Loucy (cell line): ENCODE measurements around the gene OR13G1.

Source experiments
- H2AFZ ChIP-seq: fragments of 200-600 bp; sonication (generic); 2 replicates; pipeline ENCODE4 v1.6.0; 2016; ENCODE audit warnings: antibody characterized with exemption, mild to moderate bottlenecking, low read length, moderate library complexity
- H3F3A ChIP-seq: fragments of 200-600 bp; 2 replicates; pipeline ENCODE4 v1.6.0; 2016; ENCODE audit warnings: antibody characterized with exemption, low read depth, mild to moderate bottlenecking
- H3K27me3 ChIP-seq: fragments of 200-600 bp; sonication (generic); 2 replicates; pipeline ENCODE4 v1.6.1; 2014; ENCODE audit warnings: low read length, mild to moderate bottlenecking; ENCODE audit not compliant: insufficient read depth, poor library complexity, severe bottlenecking
- H3K36me3 ChIP-seq: fragments of 200-600 bp; sonication (generic); 2 replicates; pipeline ENCODE4 v1.6.1; 2016; ENCODE audit warnings: low read length; ENCODE audit not compliant: insufficient read depth
- H3K4me1 ChIP-seq: fragments of 200-600 bp; sonication (generic); 2 replicates; pipeline ENCODE4 v1.5.1; 2014; ENCODE audit warnings: low read length, mild to moderate bottlenecking; ENCODE audit not compliant: insufficient read depth, poor library complexity, severe bottlenecking
- H3K4me2 ChIP-seq: fragments of 200-600 bp; sonication (generic); 2 replicates; pipeline ENCODE4 v1.6.0; 2014; ENCODE audit warnings: antibody characterized with exemption, low read length, low read depth, mild to moderate bottlenecking; ENCODE audit not compliant: poor library complexity, severe bottlenecking
- H3K4me3 ChIP-seq: fragments of 200-600 bp; sonication (generic); 2 replicates; pipeline ENCODE4 v1.5.1; 2014; ENCODE audit warnings: low read length, mild to moderate bottlenecking, mixed read lengths; ENCODE audit not compliant: poor library complexity, severe bottlenecking
- H3K79me2 ChIP-seq: fragments of 200-600 bp; sonication (generic); 2 replicates; pipeline ENCODE4 v1.6.1; 2014; ENCODE audit warnings: low read length; ENCODE audit not compliant: insufficient read depth
- H3K9ac ChIP-seq: fragments of 200-600 bp; sonication (generic); 2 replicates; pipeline ENCODE4 v1.6.0; 2014; ENCODE audit warnings: mild to moderate bottlenecking, low read depth, low read length, moderate library complexity; ENCODE audit not compliant: poor library complexity, severe bottlenecking
- H3K9me2 ChIP-seq: fragments of 200-600 bp; sonication (generic); replicated peaks from 2 replicates; pipeline ENCODE4 v1.6.1; 2016; ENCODE audit warnings: low read depth, low read length, mixed read lengths
- H3K9me3 ChIP-seq: fragments of 200-600 bp; sonication (generic); 2 replicates; pipeline ENCODE4 v1.6.1; 2014; ENCODE audit warnings: mild to moderate bottlenecking, antibody characterized with exemption, low read length, low read depth; ENCODE audit not compliant: insufficient read depth
- H4K20me1 ChIP-seq: fragments of 200-600 bp; sonication (generic); 2 replicates; pipeline ENCODE4 v1.6.0; 2014; ENCODE audit warnings: antibody characterized with exemption, low read length, mild to moderate bottlenecking; ENCODE audit not compliant: insufficient read depth, poor library complexity, severe bottlenecking
- EZH2phosphoT487 ChIP-seq: fragments of 200-600 bp; IDR thresholded peaks from 2 replicates; pipeline ENCODE4 v1.6.1; 2018; ENCODE audit warnings: antibody characterized with exemption, mild to moderate bottlenecking, moderate library complexity, borderline replicate concordance
- TF ChIP-seq, protein P1 (sequence below): fragments of 200-600 bp; sonication (generic); conservative IDR thresholded peaks from 2 replicates; pipeline ENCODE4 v1.5.1; 2014; ENCODE audit warnings: mild to moderate bottlenecking, antibody characterized with exemption, low read length

The OR13G1 gene

GRCh38 chr1:247653040-247653439 lies 26.5 kb downstream of the OR13G1 start:
- Histone ChIP-seq H3K79me2 (no peaks in the 10 kb centered on the region), H3K4me1 (peaks cover 10% of the 10 kb centered on the region), H3K36me3 (no peaks in the 10 kb centered on the region), H3K9me2 (no peaks in the 10 kb centered on the region), H4K20me1 (no peaks in the 10 kb centered on the region), H3K27me3 (no peaks in the 10 kb centered on the region), H2AFZ (no peak overlapping the region), H3F3A (no peaks in the 10 kb centered on the region), H3K9me3 (no peaks in the 10 kb centered on the region), H3K4me3 (no peak overlapping the region), H3K4me2 (no peak overlapping the region), H3K9ac (no peak overlapping the region)
- no peak for TF ChIP-seq EZH2phosphoT487

- H3K4me3 ChIP-seq: no peak overlapping the region
- peaks cover 9% of the 10 kb centered on the region for H3K4me1 ChIP-seq
- no peaks in the 10 kb centered on the region for H3K9me3 ChIP-seq
These were observed 31.7 kb downstream of the OR13G1 start for GRCh38 chr1:247647864-247648263.

GRCh38 chr1:247646867-247647266 lies 32.7 kb downstream of the OR13G1 start:
- Histone ChIP-seq H3F3A (no peaks in the 10 kb centered on the region), H3K9me3 (no peaks in the 10 kb centered on the region), H2AFZ (no peak overlapping the region), H3K4me3 (no peak overlapping the region), H3K27me3 (no peaks in the 10 kb centered on the region), H3K9ac (no peak overlapping the region), H3K9me2 (no peaks in the 10 kb centered on the region), H3K79me2 (no peaks in the 10 kb centered on the region), H3K4me1 (peaks cover 12% of the 10 kb centered on the region), H4K20me1 (no peaks in the 10 kb centered on the region), H3K4me2 (no peak overlapping the region), H3K36me3 (no peaks in the 10 kb centered on the region)
- TF ChIP-seq EZH2phosphoT487: no peak
- TF ChIP-seq, protein P1, sequence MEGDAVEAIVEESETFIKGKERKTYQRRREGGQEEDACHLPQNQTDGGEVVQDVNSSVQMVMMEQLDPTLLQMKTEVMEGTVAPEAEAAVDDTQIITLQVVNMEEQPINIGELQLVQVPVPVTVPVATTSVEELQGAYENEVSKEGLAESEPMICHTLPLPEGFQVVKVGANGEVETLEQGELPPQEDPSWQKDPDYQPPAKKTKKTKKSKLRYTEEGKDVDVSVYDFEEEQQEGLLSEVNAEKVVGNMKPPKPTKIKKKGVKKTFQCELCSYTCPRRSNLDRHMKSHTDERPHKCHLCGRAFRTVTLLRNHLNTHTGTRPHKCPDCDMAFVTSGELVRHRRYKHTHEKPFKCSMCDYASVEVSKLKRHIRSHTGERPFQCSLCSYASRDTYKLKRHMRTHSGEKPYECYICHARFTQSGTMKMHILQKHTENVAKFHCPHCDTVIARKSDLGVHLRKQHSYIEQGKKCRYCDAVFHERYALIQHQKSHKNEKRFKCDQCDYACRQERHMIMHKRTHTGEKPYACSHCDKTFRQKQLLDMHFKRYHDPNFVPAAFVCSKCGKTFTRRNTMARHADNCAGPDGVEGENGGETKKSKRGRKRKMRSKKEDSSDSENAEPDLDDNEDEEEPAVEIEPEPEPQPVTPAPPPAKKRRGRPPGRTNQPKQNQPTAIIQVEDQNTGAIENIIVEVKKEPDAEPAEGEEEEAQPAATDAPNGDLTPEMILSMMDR: no peak

More at GRCh38 chr1:247647864-247648263, 31.7 kb downstream of the OR13G1 start:
- H3K27me3 ChIP-seq: no peaks in the 10 kb centered on the region
- no peaks in the 10 kb centered on the region for H3K36me3 ChIP-seq
- H3K4me2 ChIP-seq: no peak overlapping the region
- no peak for TF ChIP-seq EZH2phosphoT487
- TF ChIP-seq, protein P1: no peak
- H3K79me2 ChIP-seq: no peaks in the 10 kb centered on the region
- no peaks in the 10 kb centered on the region for H3K9me2 ChIP-seq
- no peak overlapping the region for H2AFZ ChIP-seq
- H3K9ac ChIP-seq: no peak overlapping the region
- H3F3A ChIP-seq: no peaks in the 10 kb centered on the region
- no peaks in the 10 kb centered on the region for H4K20me1 ChIP-seq

DNA sequence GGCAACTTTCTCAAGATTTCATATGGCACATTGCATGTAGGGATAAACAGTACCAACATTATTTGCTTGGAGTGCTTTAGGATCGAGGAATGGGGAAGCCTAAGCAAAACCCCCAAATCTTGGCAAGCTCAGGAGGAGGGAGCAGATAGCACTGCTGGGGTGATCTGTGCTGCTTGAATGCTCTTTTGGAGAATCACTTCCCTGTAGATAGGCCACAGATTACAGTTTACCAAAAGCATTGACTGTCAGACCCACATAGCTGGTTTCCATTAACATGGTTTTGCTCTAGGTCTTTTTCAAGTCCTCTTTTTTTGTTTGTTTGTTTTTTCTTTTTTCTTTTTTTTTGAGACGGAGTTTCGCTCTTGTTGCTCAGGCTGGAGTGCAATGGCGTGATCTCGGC lies 36.8 kb downstream of the OR13G1 start:
- Histone ChIP-seq H3K9me3 (no peaks in the 10 kb centered on the region), H3K9me2 (no peaks in the 10 kb centered on the region), H3F3A (no peaks in the 10 kb centered on the region), H3K4me3 (no peak overlapping the region), H4K20me1 (no peaks in the 10 kb centered on the region), H3K9ac (no peak overlapping the region), H3K4me2 (no peak overlapping the region), H2AFZ (no peak overlapping the region), H3K27me3 (no peaks in the 10 kb centered on the region), H3K79me2 (no peaks in the 10 kb centered on the region), H3K4me1 (peaks cover 18% of the 10 kb centered on the region), H3K36me3 (no peaks in the 10 kb centered on the region)
- TF ChIP-seq, protein P1: no peak
- no peak for TF ChIP-seq EZH2phosphoT487
